GM12872 (cell line): ENCODE data around the gene PLCL2.

Experiments used
- TF ChIP-seq, protein P1 (sequence below): IDR thresholded peaks from 3 replicates; pipeline ENCODE4 v1.5.1; 2011; ENCODE audit warnings: low read depth, mild to moderate bottlenecking, low read length, moderate library complexity; ENCODE audit not compliant: insufficient read depth

Gene PLCL2

DNA sequence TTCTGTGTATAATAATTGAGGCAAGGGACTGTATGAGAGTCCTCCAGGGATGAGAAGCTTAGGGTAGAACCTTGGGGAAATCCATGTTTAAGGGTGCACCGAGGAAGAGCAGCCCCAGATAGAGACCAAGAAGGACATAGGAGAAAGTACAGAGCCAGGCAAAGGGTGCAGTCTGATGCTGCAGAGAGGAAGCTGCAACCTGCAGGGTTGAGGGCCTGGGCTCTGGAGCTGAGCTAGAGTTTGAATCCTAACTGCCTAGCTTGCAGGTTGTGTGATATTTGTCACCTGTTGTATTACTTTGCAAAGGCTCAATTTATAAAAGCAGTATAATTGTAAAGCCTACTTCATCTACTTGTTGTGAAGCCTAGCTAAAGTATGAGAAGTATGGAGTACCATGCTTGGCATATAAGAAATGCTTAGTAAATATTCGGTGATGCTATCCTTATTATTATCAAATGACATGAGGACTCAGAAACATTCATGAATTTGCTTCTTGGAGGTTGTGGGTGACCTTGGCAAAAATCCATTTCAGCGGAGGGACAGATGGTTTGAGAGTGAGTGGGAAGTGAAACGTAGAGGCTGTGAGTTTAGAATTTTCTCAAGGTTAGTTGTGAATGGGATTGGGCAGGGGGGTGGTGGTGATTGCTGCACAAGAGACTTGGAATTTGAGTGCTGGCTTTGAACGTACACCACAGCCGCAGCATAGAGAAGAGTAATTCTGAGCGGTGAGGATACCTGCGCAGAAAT is 43.8 kb downstream of the PLCL2 start:
- TF ChIP-seq, protein P1, sequence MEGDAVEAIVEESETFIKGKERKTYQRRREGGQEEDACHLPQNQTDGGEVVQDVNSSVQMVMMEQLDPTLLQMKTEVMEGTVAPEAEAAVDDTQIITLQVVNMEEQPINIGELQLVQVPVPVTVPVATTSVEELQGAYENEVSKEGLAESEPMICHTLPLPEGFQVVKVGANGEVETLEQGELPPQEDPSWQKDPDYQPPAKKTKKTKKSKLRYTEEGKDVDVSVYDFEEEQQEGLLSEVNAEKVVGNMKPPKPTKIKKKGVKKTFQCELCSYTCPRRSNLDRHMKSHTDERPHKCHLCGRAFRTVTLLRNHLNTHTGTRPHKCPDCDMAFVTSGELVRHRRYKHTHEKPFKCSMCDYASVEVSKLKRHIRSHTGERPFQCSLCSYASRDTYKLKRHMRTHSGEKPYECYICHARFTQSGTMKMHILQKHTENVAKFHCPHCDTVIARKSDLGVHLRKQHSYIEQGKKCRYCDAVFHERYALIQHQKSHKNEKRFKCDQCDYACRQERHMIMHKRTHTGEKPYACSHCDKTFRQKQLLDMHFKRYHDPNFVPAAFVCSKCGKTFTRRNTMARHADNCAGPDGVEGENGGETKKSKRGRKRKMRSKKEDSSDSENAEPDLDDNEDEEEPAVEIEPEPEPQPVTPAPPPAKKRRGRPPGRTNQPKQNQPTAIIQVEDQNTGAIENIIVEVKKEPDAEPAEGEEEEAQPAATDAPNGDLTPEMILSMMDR: no peak

DNA sequence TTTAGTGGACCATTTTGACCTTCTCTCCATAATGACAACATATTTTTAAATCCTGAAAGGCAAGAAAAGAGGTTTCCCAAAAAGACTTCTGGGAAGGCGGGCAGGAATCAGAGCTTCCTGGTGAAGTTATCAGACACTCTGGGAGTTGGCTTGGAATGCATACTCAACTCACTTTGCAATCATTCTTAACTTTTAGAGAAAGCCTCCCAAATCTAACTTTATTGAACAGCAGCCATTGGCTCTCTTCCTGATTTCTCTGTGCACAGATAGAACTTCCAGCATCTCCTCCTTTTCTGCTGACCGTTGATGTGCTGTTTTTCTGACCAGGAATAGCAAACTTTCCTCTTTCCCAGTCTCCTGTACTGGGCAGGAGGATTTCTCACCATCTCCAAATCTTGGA is 44.6 kb downstream of the PLCL2 start:
- TF ChIP-seq, protein P1: no peak

DNA sequence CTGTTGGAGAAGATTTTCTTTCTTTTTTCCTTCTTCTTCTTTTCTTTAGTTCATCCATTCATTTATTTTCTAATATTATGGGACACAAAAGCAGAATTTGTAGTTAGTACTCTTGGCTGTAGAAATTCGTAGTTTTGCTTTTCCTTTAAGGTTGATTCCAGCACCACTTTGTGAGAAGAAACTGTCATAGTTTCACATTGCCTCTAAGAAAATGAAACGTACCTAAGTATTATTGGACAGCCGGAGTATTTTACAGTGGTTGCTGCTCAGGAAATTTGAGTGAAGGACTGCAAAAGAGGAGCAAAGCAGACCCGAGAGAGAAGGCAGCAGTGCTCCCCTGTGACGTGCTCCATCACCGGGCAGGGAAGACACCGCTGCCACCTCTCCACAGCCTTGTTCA is 48.1 kb downstream of the PLCL2 start:
- TF ChIP-seq, protein P1: no peak

DNA sequence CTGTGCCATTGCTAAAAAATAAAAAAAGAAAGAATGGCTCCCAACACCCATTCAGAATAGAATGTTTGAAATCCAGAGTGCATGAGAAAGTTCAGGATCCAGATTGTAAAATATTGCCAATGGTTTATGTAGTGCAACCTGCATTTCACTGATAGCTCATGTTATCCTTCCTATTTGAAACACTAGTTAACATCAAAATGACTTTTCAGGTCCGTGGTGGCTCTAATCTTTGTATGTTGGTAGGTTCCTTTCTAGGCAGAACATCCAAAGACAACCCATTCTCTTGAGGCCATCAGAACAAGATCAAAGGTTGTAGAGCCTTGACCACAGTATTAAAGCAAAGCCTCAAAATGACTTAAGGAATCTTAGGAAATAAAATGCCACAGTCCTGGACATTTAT is 51.0 kb downstream of the PLCL2 start:
- TF ChIP-seq, protein P1: no peak

DNA sequence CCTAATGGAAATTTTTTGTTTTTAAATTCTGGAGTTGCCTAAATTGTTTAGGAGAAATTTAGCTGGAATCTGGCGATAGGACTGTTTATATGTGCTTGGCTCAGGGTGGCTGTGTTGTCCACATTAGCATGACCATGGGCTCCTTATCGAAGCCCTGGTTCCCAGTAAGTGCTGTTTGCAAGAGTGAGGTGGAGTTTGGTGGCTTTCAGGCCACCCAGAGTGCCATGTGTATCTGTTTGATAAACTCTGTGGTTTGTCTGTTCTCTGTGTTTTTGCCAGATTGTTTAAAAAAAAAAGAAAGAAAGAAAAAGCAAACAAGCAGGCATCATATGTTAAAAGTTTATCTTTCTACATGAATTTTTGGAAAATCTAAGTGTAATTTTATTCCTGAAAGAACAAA is 51.5 kb downstream of the PLCL2 start:
- TF ChIP-seq, protein P1: no peak

DNA sequence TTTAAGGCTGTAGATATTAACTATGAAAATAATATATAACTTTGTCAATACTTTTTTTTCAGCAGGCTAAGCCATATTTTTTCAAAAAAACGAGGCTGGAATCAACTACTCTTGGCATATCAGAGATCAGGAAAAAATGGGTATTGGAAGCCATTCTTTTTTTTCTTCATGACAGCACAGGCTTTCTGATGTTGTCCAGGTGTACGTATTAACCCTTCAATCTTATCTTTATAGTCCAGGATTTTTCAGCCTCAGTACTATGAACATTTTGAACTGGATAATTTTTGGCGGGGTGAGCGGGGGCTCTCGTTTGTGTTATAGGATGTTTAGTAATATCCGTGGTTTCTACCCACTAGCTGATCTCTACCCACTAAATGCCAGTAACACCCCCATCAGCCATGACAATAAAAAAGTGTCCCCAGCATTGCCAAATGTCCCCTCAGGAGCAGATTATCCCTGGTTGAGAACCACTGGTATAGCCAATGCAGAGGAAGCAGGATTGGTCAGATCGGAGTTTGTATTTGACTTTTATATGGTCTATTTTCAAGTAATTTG is 52.0 kb downstream of the PLCL2 start:
- TF ChIP-seq, protein P1: no peak

DNA sequence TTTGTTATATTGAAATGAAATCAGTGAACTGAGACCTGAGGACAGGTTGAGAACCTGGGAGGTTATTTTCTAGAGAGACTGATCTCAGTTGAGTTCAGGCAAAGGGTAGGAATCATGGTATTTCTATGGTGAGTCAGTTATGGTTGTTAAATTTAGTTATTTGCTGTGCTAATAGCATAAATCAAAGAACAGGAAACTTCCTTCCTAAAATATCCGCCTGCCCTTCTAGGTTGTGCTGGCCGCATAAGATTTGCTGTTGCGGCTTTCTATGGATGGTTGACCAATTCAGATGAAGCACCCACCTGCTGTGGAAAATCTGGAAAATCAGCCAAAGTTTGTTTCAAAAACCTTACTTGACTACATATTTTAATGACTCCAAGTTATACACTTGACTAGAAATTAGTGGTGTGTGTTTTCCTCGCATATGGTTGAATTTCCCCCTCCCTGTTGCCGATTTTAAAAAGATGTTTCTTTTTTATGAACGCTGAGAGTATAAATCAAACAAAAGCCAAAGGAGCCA is 52.6 kb downstream of the PLCL2 start:
- TF ChIP-seq, protein P1: no peak
